ENCODE results near the gene ANXA1. TPM values are rescaled to one million over a fixed set of nuclear protein-coding genes. Genes with fewer than 3 reads are reported as not detected.

The ANXA1 gene
- total RNA-seq, 1 experiment from 2014 or later: 2.1 TPM

GRCh38 chr9:73148447-73148937, 3.2 kb upstream of the ANXA1 start (continued):
- TF ChIP-seq ARID4B (CRISPR knock-in tag; IDR thresholded peaks at IDR 0.05; ENCODE audit: borderline replicate concordance) (no peak), ZNF671 (CRISPR knock-in tag; IDR thresholded peaks at IDR 0.05) (no peak), USF1 (CRISPR knock-in tag; IDR thresholded peaks at IDR 0.05) (no peak), ZNF281 (CRISPR knock-in tag; IDR thresholded peaks at IDR 0.05) (no peak), GRHL2 (CRISPR knock-in tag; IDR thresholded peaks at IDR 0.05; ENCODE audit: insufficient replicate concordance, severe bottlenecking) (no peak), CREB1 (CRISPR knock-in tag; IDR thresholded peaks at IDR 0.05) (no peak), ZNF138 (CRISPR knock-in tag; conservative IDR thresholded peaks at IDR 0.05) (no peak), ZNF512 (CRISPR knock-in tag; IDR thresholded peaks at IDR 0.05; ENCODE audit: borderline replicate concordance) (no peak), GTF2I (CRISPR knock-in tag; conservative IDR thresholded peaks at IDR 0.05) (no peak), ZNF219 (CRISPR knock-in tag; IDR thresholded peaks at IDR 0.05; ENCODE audit: borderline replicate concordance) (no peak), ZBTB43 (CRISPR knock-in tag; IDR thresholded peaks at IDR 0.05) (no peak), JUN (CRISPR knock-in tag; IDR thresholded peaks at IDR 0.05) (no peak)

- peaks cover 55% of the 10 kb centered on the region for H3K4me1 Mint-ChIP-seq
- H3K4me3 Mint-ChIP-seq: no peak overlapping the region
- CTCF ChIA-PET: no interaction called here
- H3K27me3 Mint-ChIP-seq (ENCODE audit: low read depth): no peaks in the 10 kb centered on the region
- peak overlapping the region; percentile 67; the same call in 1 of the 2 replicates for H3K27ac Mint-ChIP-seq
- POLR2A ChIA-PET: no interaction called here
- no peak for DNase-seq (ENCODE audit: low spot score)
- ATAC-seq: no peak
- H3K36me3 Mint-ChIP-seq: no peaks in the 10 kb centered on the region
- 0 out of 2 replicates have a peak, but pooled peaks cover 3% of the 10 kb centered on the region for H3K9me3 Mint-ChIP-seq
- TF ChIP-seq CDX4 (CRISPR knock-in tag; IDR thresholded peaks at IDR 0.05; ENCODE audit: borderline replicate concordance): no peak
- TF ChIP-seq FOXP4 (CRISPR knock-in tag; IDR thresholded peaks at IDR 0.05): no peak
- no peak for TF ChIP-seq JAZF1 (CRISPR knock-in tag; IDR thresholded peaks at IDR 0.05)
- TF ChIP-seq ZNF512 (CRISPR knock-in tag; IDR thresholded peaks at IDR 0.05; ENCODE audit: borderline replicate concordance): no peak
- TF ChIP-seq USF1 (CRISPR knock-in tag; IDR thresholded peaks at IDR 0.05): no peak
- TF ChIP-seq SOX15 (CRISPR knock-in tag; IDR thresholded peaks at IDR 0.05): no peak
Measured at GRCh38 chr9:73149371-73150067, 2.1 kb upstream of the ANXA1 start.
